HK-2 (cell line): ENCODE data around the gene SERPINA6.
"Not testable (repeated sequence)": the region's sequence is repeated elsewhere in the genome, so short reads cannot be mapped to it uniquely, and the experiment has no call there.

Experiments
- DNase-seq: peaks from one replicate; pipeline ENCODE4 v3.0.0-alpha.2; 2018; ENCODE audit not compliant: unreplicated experiment

SERPINA6 gene

GRCh38 chr14:94354638-94355185 is 31.6 kb upstream of the SERPINA6 start:
- DNase-seq: no peak

- DNase-seq: not testable (repeated sequence)
These were observed 31.1 kb upstream of the SERPINA6 start for GRCh38 chr14:94354190-94354589.

GRCh38 chr14:94349276-94349675 is 26.1 kb upstream of the SERPINA6 start:
- DNase-seq: no peak

GRCh38 chr14:94348836-94349235 is 25.7 kb upstream of the SERPINA6 start:
- no peak for DNase-seq

- DNase-seq: no peak
These were observed 23.7 kb upstream of the SERPINA6 start for GRCh38 chr14:94346841-94347240.

GRCh38 chr14:94346065-94346786 is 23.1 kb upstream of the SERPINA6 start:
- DNase-seq: peak; percentile 72

- peak; percentile 62 for DNase-seq
These were observed 22.4 kb upstream of the SERPINA6 start for GRCh38 chr14:94345344-94346064.

GRCh38 chr14:94344389-94344788 is 21.3 kb upstream of the SERPINA6 start:
- no peak for DNase-seq

- no peak for DNase-seq
These were observed 20.3 kb upstream of the SERPINA6 start for GRCh38 chr14:94343238-94344005.

- peak; percentile 75 for DNase-seq
These were observed 19.3 kb upstream of the SERPINA6 start for GRCh38 chr14:94342334-94342934.

GRCh38 chr14:94341656-94342333 is 18.7 kb upstream of the SERPINA6 start:
- no peak for DNase-seq

- DNase-seq: no peak
These were observed 17.4 kb upstream of the SERPINA6 start for GRCh38 chr14:94340533-94340932.

- no peak for DNase-seq
These were observed 14.9 kb upstream of the SERPINA6 start for GRCh38 chr14:94338023-94338422.

- DNase-seq: no peak
These were observed 14.1 kb upstream of the SERPINA6 start for GRCh38 chr14:94337274-94337673.

- no peak for DNase-seq
These were observed 11.7 kb upstream of the SERPINA6 start for GRCh38 chr14:94334872-94335271.

- no peak for DNase-seq
These were observed 9.5 kb upstream of the SERPINA6 start for GRCh38 chr14:94332587-94332986.

GRCh38 chr14:94332063-94332583 is 9.0 kb upstream of the SERPINA6 start:
- DNase-seq: no peak

GRCh38 chr14:94331462-94331861 is 8.3 kb upstream of the SERPINA6 start:
- DNase-seq: no peak

- no peak for DNase-seq
These were observed 7.7 kb upstream of the SERPINA6 start for GRCh38 chr14:94330857-94331256.

GRCh38 chr14:94330432-94330831 is 7.3 kb upstream of the SERPINA6 start:
- no peak for DNase-seq

- no peak for DNase-seq
These were observed 6.7 kb upstream of the SERPINA6 start for GRCh38 chr14:94329857-94330256.
